Right forelimb (tissue), 1 donor: Measurements from ENCODE around the gene CNOT10.
"Not testable (repeated sequence)": the region's sequence is repeated elsewhere in the genome, so short reads cannot be mapped to it uniquely, and the experiment has no call there.

Source experiments
- DNase-seq: peaks from one replicate; pipeline ENCODE4 v3.0.0-alpha.2; 2018

Gene CNOT10

GRCh38 chr3:32684800-32685542, at the start of gene CNOT10:
TSS of gene CNOT10 (plus strand) at chr3:32685188. CDS start at chr3:32685461, 273 bp downstream.
- DNase-seq = peak; percentile 96

- no peak for DNase-seq
These were observed 44.0 kb upstream of the CNOT10 start for GRCh38 chr3:32640939-32641338.

GRCh38 chr3:32641356-32641755, 43.6 kb upstream of the CNOT10 start:
- DNase-seq = no peak

- DNase-seq = no peak
These were observed 41.6 kb upstream of the CNOT10 start for GRCh38 chr3:32643354-32643753.

GRCh38 chr3:32643816-32644215, 41.2 kb upstream of the CNOT10 start:
- DNase-seq = no peak

- no peak for DNase-seq
These were observed 40.6 kb upstream of the CNOT10 start for GRCh38 chr3:32644380-32644779.

GRCh38 chr3:32646761-32647160, 38.2 kb upstream of the CNOT10 start:
- no peak for DNase-seq

GRCh38 chr3:32652337-32653100, 32.5 kb upstream of the CNOT10 start:
- not testable (repeated sequence) for DNase-seq

GRCh38 chr3:32655167-32655566, 29.8 kb upstream of the CNOT10 start:
- DNase-seq = no peak

GRCh38 chr3:32660634-32661033, 24.4 kb upstream of the CNOT10 start:
- no peak for DNase-seq

GRCh38 chr3:32662647-32663046, 22.3 kb upstream of the CNOT10 start:
- no peak for DNase-seq

GRCh38 chr3:32664630-32665075, 20.3 kb upstream of the CNOT10 start:
- not testable (repeated sequence) for DNase-seq

GRCh38 chr3:32667072-32667582, 17.9 kb upstream of the CNOT10 start:
- DNase-seq = no peak

- DNase-seq = not testable (repeated sequence)
These were observed 15.8 kb upstream of the CNOT10 start for GRCh38 chr3:32669226-32669625.

- DNase-seq = not testable (repeated sequence)
These were observed 11.3 kb upstream of the CNOT10 start for GRCh38 chr3:32673730-32674129.

GRCh38 chr3:32675164-32675563, 9.8 kb upstream of the CNOT10 start:
- DNase-seq = no peak

- DNase-seq = no peak
These were observed 9.3 kb upstream of the CNOT10 start for GRCh38 chr3:32675650-32676049.

GRCh38 chr3:32681811-32682210, 3.2 kb upstream of the CNOT10 start:
- no peak for DNase-seq

GRCh38 chr3:32684029-32684799, 774 bp upstream of the CNOT10 start:
- no peak for DNase-seq

GRCh38 chr3:32685543-32686185, 676 bp downstream of the CNOT10 start:
- no peak for DNase-seq

GRCh38 chr3:32686713-32687112, 1.7 kb downstream of the CNOT10 start:
- DNase-seq = no peak

GRCh38 chr3:32691847-32692246, 6.9 kb downstream of the CNOT10 start:
- DNase-seq = no peak

GRCh38 chr3:32696523-32696922, 11.5 kb downstream of the CNOT10 start:
- no peak for DNase-seq
